Transverse colon (tissue), 4 donors: ENCODE results near the gene MSL1. TPM values are rescaled to one million over a fixed set of nuclear protein-coding genes. Genes with fewer than 3 reads are reported as not detected.

Experiments
- DNase-seq: peaks from one replicate; pipeline ENCODE4 v3.0.0-alpha.2; 2019
- H3K27ac ChIP-seq, 4 donors: fragments of 200-600 bp; sonication (generic); 2 replicates each; pipeline ENCODE4 v1.5.1; 2016 to 2018; ENCODE audit warnings: inconsistent platforms in 4 of 4
- H3K27me3 ChIP-seq: fragments of 200-600 bp; sonication (generic); 2 replicates; pipeline ENCODE4 v1.5.1; 2017; ENCODE audit warnings: inconsistent platforms
- H3K36me3 ChIP-seq, 4 donors: fragments of 200-600 bp; sonication (generic); 2 replicates each; pipeline ENCODE4 v1.5.1; 2017 to 2019; ENCODE audit warnings: inconsistent platforms in 4 of 4
- H3K4me1 ChIP-seq, 4 donors: fragments of 200-600 bp; sonication (generic); 2 replicates each; pipeline ENCODE4 v1.5.1; 2017 to 2020; ENCODE audit warnings: inconsistent platforms in 4 of 4
- H3K4me3 ChIP-seq, 4 donors: fragments of 200-600 bp; sonication (generic); 1 replicate in 1 of 4; 2 replicates in 3 of 4; pipeline versions ENCODE4 v1.5.1 to v1.6.1; 2017 to 2019; ENCODE audit warnings: inconsistent platforms in 4 of 4
- H3K9me3 ChIP-seq, 2 donors: fragments of 200-600 bp; sonication (generic); 2 replicates each; pipeline ENCODE4 v1.5.1; 2017 to 2019; ENCODE audit warnings: inconsistent platforms in 2 of 2
- CTCF ChIP-seq, 5 experiments: fragments of 200-600 bp in 3 of 5; fragments of 450-650 bp in 2 of 5; sonication (generic) in 3 of 5; IDR thresholded peaks; 1 replicate in 2 of 5; 2 replicates in 3 of 5; pipeline ENCODE4 v1.5.1; 2016 to 2017; ENCODE audit warnings: antibody characterized with exemption in 5 of 5, inconsistent platforms in 3 of 5, mild to moderate bottlenecking in 2 of 5, moderate library complexity in 1 of 5
- EP300 ChIP-seq: sonication (generic); formaldehyde crosslinking; IDR thresholded peaks from one replicate; pipeline ENCODE4 v1.6.1; 2017; ENCODE audit warnings: antibody characterized with exemption, low read depth
- POLR2A ChIP-seq: fragments of 450-650 bp; IDR thresholded peaks from one replicate; pipeline ENCODE4 v1.6.1; 2016; ENCODE audit warnings: antibody characterized with exemption, mild to moderate bottlenecking, moderate library complexity
- POLR2AphosphoS5 ChIP-seq, 3 donors: sonication (generic); formaldehyde crosslinking; IDR thresholded peaks; one replicate each; pipeline ENCODE4 v1.6.1; 2016; ENCODE audit warnings: antibody characterized with exemption in 3 of 3
- WGBS, 2 donors: methylation state at CpG; one replicate each; pipeline ENCODE4 v1.1.5; 2018; ENCODE audit warnings: low coverage in 1 of 2; 5-methylcytosine and 5-hydroxymethylcytosine counted together
- in situ Hi-C, 4 donors: fragments of 200-750 bp; cut with MboI; loops; one replicate each; pipeline versions ENCODE4 v1.15.0 to v1.15.1; 2017; ENCODE audit warnings: low sequenced_read_pairs in 3 of 4, low pct_ligation_motif_present in 1 of 4, low pct_unique_long_range_greater_than_20kb in 1 of 4
- intact Hi-C: fragments of 100-400 bp; cut with DNase I; formaldehyde crosslinking; loops from one replicate; pipeline ENCODE4 v1.15.1; 2023; ENCODE audit warnings: low total_unique reads
- total RNA-seq, 4 donors: library from RNA; depleted of rRNA; stranded (reverse); fragments of >200 nt; gene quantifications; one replicate each; pipeline ENCODE4 v1.1.0, GENCODE V29; 2016

MSL1 gene
- total RNA-seq, 4 donors from 2014 or later, result 73.9 to 258 (median 90.6) TPM

GRCh38 chr17:40104594-40105486 lies 16.9 kb upstream of the MSL1 start:
- Histone ChIP-seq H3K9me3 (no peaks in the 10 kb centered on the region), H3K4me1 (peaks cover 79 to 94% (median 90%) of the 10 kb centered on the region in 4 donors), H3K27me3 (no peaks in the 10 kb centered on the region), H3K27ac (peak overlapping the region; percentile 93 to 99 (median 96)), H3K4me3 (no peak overlapping the region), H3K36me3 (no peaks in the 10 kb centered on the region)
- in situ Hi-C loops, result no loop called here
- 43% methylated on average over 3 of the region's 3 CpGs; no CpG with 5 or more reads in 1 of the 2 donors for WGBS, 2 donors
- intact Hi-C loops, result loop anchor here (5.0 kb wide), 1 partner anchor 33 kb away; no protein-coding TSS in a partner anchor
- TF ChIP-seq POLR2AphosphoS5 (IDR thresholded peaks at IDR 0.05), result no peak
- TF ChIP-seq EP300, result no peak
- no peak for TF ChIP-seq CTCF (IDR thresholded peaks at IDR 0.05)
- no peak for TF ChIP-seq POLR2A
- DNase-seq, result no peak

GRCh38 chr17:40105861-40106759 lies 15.7 kb upstream of the MSL1 start:
- Histone ChIP-seq H3K9me3 (no peaks in the 10 kb centered on the region), H3K27ac (peak overlapping the region; percentile 93 to 99 (median 96)), H3K36me3 (no peaks in the 10 kb centered on the region), H3K27me3 (no peaks in the 10 kb centered on the region), H3K4me1 (peaks cover 91 to 100% (median 98%) of the 10 kb centered on the region in 4 donors), H3K4me3 (no peak overlapping the region)
- intact Hi-C loops (loop anchor here (5.0 kb wide), 1 partner anchor 34 kb away; no protein-coding TSS in a partner anchor), in situ Hi-C loops (no loop called here)
- no peak for DNase-seq
- TF ChIP-seq EP300, result no peak
- TF ChIP-seq CTCF (IDR thresholded peaks at IDR 0.05), result no peak
- TF ChIP-seq POLR2A, result no peak
- no peak for TF ChIP-seq POLR2AphosphoS5 (IDR thresholded peaks at IDR 0.05)
- 77 to 80% methylated on average over 1 to 5 of the region's 5 CpGs for WGBS, 2 donors

GRCh38 chr17:40106760-40107521 lies 14.8 kb upstream of the MSL1 start:
- DNase-seq, result no peak
- H3K4me1 ChIP-seq, result peaks cover 91 to 100% (median 98%) of the 10 kb centered on the region in 4 donors
- 40 to 61% methylated on average over 9 to 20 of the region's 20 CpGs for WGBS, 2 donors

More at GRCh38 chr17:40106760-40107521, 14.8 kb upstream of the MSL1 start:
- Histone ChIP-seq H3K27ac (peak overlapping the region; percentile 93 to 99 (median 96)), H3K4me3 (no peak overlapping the region), H3K9me3 (no peaks in the 10 kb centered on the region), H3K36me3 (no peaks in the 10 kb centered on the region), H3K27me3 (no peaks in the 10 kb centered on the region)
- TF ChIP-seq POLR2A (no peak), POLR2AphosphoS5 (IDR thresholded peaks at IDR 0.05) (no peak), CTCF (IDR thresholded peaks at IDR 0.05) (no peak), EP300 (no peak)
- intact Hi-C loops (loop anchor here (5.0 kb wide), 1 partner anchor 35 kb away; no protein-coding TSS in a partner anchor), in situ Hi-C loops (no loop called here)
